ENCODE results near the gene STAG1. TPM values are rescaled to one million over a fixed set of nuclear protein-coding genes. Genes with fewer than 3 reads are reported as not detected.

The STAG1 gene
- total RNA-seq, 1 experiment from 2014 or later: 34.6 TPM

DNA sequence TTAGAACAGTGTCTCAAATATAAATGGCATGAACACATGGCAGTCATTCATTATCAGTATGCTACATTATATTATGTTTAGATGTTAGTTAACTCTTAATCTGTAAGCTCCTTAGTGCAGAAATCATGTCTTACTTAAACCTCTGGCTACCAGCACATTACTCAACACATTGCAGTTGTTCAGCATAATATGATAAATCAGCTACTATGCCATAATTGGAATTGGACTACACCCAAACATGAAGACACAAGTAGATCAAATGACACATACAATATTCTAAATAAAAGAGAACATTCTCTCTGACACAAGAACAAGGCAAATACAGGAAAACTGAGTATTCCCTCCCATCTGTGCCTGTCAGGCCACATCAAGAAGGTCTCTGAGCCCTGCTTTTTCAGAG lies 385.9 kb downstream of the STAG1 start:
- Histone ChIP-seq H2BK120ac (ENCODE audit: low read depth, low read length, poor library complexity, severe bottlenecking) (no peak overlapping the region), H3K23me2 (ENCODE audit: insufficient read length, low read depth, low read length, poor library complexity, severe bottlenecking) (no peaks in the 10 kb centered on the region), H2BK20ac (ENCODE audit: low read depth, low read length, poor library complexity, severe bottlenecking) (no peak overlapping the region), H3K18ac (ENCODE audit: insufficient read length, low read depth, low read length) (no peak overlapping the region), H2AFZ (ENCODE audit: low read length) (no peak overlapping the region), H3K23ac (ENCODE audit: insufficient read length, low read depth, low read length) (no peak overlapping the region), H3K4me1 (ENCODE audit: insufficient read depth, low read length) (no peaks in the 10 kb centered on the region), H4K8ac (replicated peaks; ENCODE audit: insufficient read length, low read depth, low read length) (no peak overlapping the region), H4K91ac (ENCODE audit: insufficient read length, low read depth, low read length) (no peak overlapping the region), H2BK5ac (ENCODE audit: insufficient read length, low read length) (no peak overlapping the region), H4K20me1 (ENCODE audit: control insufficient read depth, insufficient read depth, insufficient read length) (no peaks in the 10 kb centered on the region), H2AK5ac (ENCODE audit: insufficient read length, low read length) (no peak overlapping the region), H3K79me1 (ENCODE audit: insufficient read depth, low read depth, low read length, poor library complexity, severe bottlenecking) (no peaks in the 10 kb centered on the region), H3K27ac (ENCODE audit: insufficient read length, low read depth, low read length) (no peak overlapping the region), H3K14ac (ENCODE audit: insufficient read depth, low read length) (no peak overlapping the region), H3K79me2 (ENCODE audit: insufficient read depth, low read length) (no peaks in the 10 kb centered on the region), H3K9ac (ENCODE audit: extremely low read depth, insufficient read length, low read length) (no peak overlapping the region), H3K4ac (ENCODE audit: low read depth, low read length) (no peak overlapping the region), H2BK12ac (ENCODE audit: insufficient read length, low read depth, low read length) (no peak overlapping the region), H4K5ac (ENCODE audit: insufficient read length, low read depth, low read length) (no peak overlapping the region), H3K56ac (ENCODE audit: insufficient read length, low read depth, low read length) (no peak overlapping the region), H3T11ph (ENCODE audit: low read length) (no peak overlapping the region), H3K4me2 (ENCODE audit: insufficient read depth, insufficient read length, low read length) (no peak overlapping the region), H3K27me3 (ENCODE audit: insufficient read depth, low read length) (no peaks in the 10 kb centered on the region), H2BK15ac (ENCODE audit: low read depth, low read length) (no peak overlapping the region), H3K9me3 (ENCODE audit: control insufficient read depth, low read depth, low read length) (no peaks in the 10 kb centered on the region)
- H3K9me3 Mint-ChIP-seq: no peaks in the 10 kb centered on the region
- H3K27ac Mint-ChIP-seq: no peak overlapping the region
- no peak for DNase-seq
- H3K4me3 Mint-ChIP-seq: no peak overlapping the region
- H3K27me3 Mint-ChIP-seq (ENCODE audit: low read depth): no peaks in the 10 kb centered on the region
- TF ChIP-seq, protein P1, sequence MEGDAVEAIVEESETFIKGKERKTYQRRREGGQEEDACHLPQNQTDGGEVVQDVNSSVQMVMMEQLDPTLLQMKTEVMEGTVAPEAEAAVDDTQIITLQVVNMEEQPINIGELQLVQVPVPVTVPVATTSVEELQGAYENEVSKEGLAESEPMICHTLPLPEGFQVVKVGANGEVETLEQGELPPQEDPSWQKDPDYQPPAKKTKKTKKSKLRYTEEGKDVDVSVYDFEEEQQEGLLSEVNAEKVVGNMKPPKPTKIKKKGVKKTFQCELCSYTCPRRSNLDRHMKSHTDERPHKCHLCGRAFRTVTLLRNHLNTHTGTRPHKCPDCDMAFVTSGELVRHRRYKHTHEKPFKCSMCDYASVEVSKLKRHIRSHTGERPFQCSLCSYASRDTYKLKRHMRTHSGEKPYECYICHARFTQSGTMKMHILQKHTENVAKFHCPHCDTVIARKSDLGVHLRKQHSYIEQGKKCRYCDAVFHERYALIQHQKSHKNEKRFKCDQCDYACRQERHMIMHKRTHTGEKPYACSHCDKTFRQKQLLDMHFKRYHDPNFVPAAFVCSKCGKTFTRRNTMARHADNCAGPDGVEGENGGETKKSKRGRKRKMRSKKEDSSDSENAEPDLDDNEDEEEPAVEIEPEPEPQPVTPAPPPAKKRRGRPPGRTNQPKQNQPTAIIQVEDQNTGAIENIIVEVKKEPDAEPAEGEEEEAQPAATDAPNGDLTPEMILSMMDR (conservative IDR thresholded peaks at IDR 0.05): no peak
- H3K4me1 Mint-ChIP-seq: no peaks in the 10 kb centered on the region
- H3K36me3 Mint-ChIP-seq (ENCODE audit: insufficient read depth in 1 of 3, low read depth in 3 of 3): peaks cover 0 to 10% (median 0%) of the 10 kb centered on the region in 3 experiments; a peak in 3 of 7 replicates

All from H9 (cell line).